Raji (cell line): ENCODE results near the gene FTO.

Experiments
- POLR2A ChIP-seq: IDR thresholded peaks from 2 replicates; pipeline ENCODE4 v1.6.1; 2011; ENCODE audit warnings: low read depth, low read length, control low read depth; ENCODE audit not compliant: insufficient read depth

The FTO gene

GRCh38 chr16:53703590-53704444 is at the start of gene FTO, which contains the start of gene RPGRIP1L:
Gene FTO, plus strand, starts transcription at chr16:53704156.
Gene RPGRIP1L, minus strand, starts transcription at chr16:53703859. Its CDS starts 3,136 bp downstream, at chr16:53700723.
- TF ChIP-seq POLR2A = peak; percentile 58

- no peak for TF ChIP-seq POLR2A
Observed at GRCh38 chr16:53654946-53655345, 49.0 kb upstream of the FTO start.

- no peak for TF ChIP-seq POLR2A
Observed at GRCh38 chr16:53662072-53662471, 41.9 kb upstream of the FTO start.

GRCh38 chr16:53664724-53665345 is 39.1 kb upstream of the FTO start:
- no peak for TF ChIP-seq POLR2A

- TF ChIP-seq POLR2A = no peak
Observed at GRCh38 chr16:53666786-53667415, 37.1 kb upstream of the FTO start.

- TF ChIP-seq POLR2A = no peak
Observed at GRCh38 chr16:53668869-53669268, 35.1 kb upstream of the FTO start.

GRCh38 chr16:53672461-53672860 is 31.5 kb upstream of the FTO start:
- TF ChIP-seq POLR2A = no peak

- no peak for TF ChIP-seq POLR2A
Observed at GRCh38 chr16:53673189-53673588, 30.8 kb upstream of the FTO start.

- no peak for TF ChIP-seq POLR2A
Observed at GRCh38 chr16:53678155-53678554, 25.8 kb upstream of the FTO start.

GRCh38 chr16:53678756-53679343 is 25.1 kb upstream of the FTO start:
- TF ChIP-seq POLR2A = no peak

GRCh38 chr16:53680756-53681155 is 23.2 kb upstream of the FTO start:
- TF ChIP-seq POLR2A = no peak

- no peak for TF ChIP-seq POLR2A
Observed at GRCh38 chr16:53681354-53681753, 22.6 kb upstream of the FTO start.

GRCh38 chr16:53686710-53687109 is 17.2 kb upstream of the FTO start:
- TF ChIP-seq POLR2A = no peak

GRCh38 chr16:53689636-53690035 is 14.3 kb upstream of the FTO start:
- no peak for TF ChIP-seq POLR2A

GRCh38 chr16:53690771-53691170 is 13.2 kb upstream of the FTO start:
- TF ChIP-seq POLR2A = no peak
